H1 (cell line): ENCODE data around the gene C1orf115. TPM values are rescaled to one million over a fixed set of nuclear protein-coding genes. Genes with fewer than 3 reads are reported as not detected.

Experiments used
- POLR2A ChIP-seq, 2 experiments: IDR thresholded peaks; 1 replicate in 1 of 2; 2 replicates in 1 of 2; pipeline ENCODE4 v1.6.1; 2011; ENCODE audit warnings: low read depth in 2 of 2, low read length in 2 of 2, mild to moderate bottlenecking in 2 of 2; ENCODE audit errors: control extremely low read depth in 1 of 2
- RAD21 ChIP-seq, 2 experiments: IDR thresholded peaks in 1 of 2; conservative IDR thresholded peaks in 1 of 2; 2 replicates each; pipeline ENCODE4 v1.6.1; 2011; ENCODE audit warnings: low read depth in 2 of 2, low read length in 2 of 2, improper control_type of control experiment in 1 of 2, inconsistent platforms in 1 of 2, mild to moderate bottlenecking in 1 of 2, moderate library complexity in 1 of 2
- TCF12 ChIP-seq: IDR thresholded peaks from 2 replicates; pipeline ENCODE4 v1.6.1; 2011; ENCODE audit warnings: low read depth, mild to moderate bottlenecking, low read length
- polyA plus RNA-seq, 7 experiments: library from polyadenylated mRNA; depleted of rRNA in 3 of 7; stranded (reverse) in 5 of 7; unstranded in 2 of 7; fragments of >200 nt in 5 of 7; fragments of 200-250 nt in 2 of 7; gene quantifications; 1 replicate in 5 of 7; 2 replicates in 1 of 7; 4 replicates in 1 of 7; pipeline versions ENCODE4 v1.2.1 to v1.2.3, GENCODE V29; 2011 to 2013; ENCODE audit warnings: missing spikeins in 2 of 7, mixed read lengths in 2 of 7
- total RNA-seq: library from RNA; stranded (reverse); fragmentation: NEBNext Ultra II Directional; extraction: Animal tissue kit (Norgen Biotek cat#: 25700); gene quantifications from 2 replicates; pipeline ENCODE4 v1.2.1, GENCODE V29; 2021
- TF ChIP-seq, protein P1 (sequence below): IDR thresholded peaks from 2 replicates; pipeline ENCODE4 v1.6.1; 2011; ENCODE audit warnings: low read depth, mild to moderate bottlenecking, low read length; ENCODE audit not compliant: insufficient read depth

Gene C1orf115
- total and polyA plus RNA-seq, 2 of the 8 experiments (the other 6 are each of a cell fraction or from before 2014, with no cell fraction given), result 3.5 to 5.6 TPM

DNA sequence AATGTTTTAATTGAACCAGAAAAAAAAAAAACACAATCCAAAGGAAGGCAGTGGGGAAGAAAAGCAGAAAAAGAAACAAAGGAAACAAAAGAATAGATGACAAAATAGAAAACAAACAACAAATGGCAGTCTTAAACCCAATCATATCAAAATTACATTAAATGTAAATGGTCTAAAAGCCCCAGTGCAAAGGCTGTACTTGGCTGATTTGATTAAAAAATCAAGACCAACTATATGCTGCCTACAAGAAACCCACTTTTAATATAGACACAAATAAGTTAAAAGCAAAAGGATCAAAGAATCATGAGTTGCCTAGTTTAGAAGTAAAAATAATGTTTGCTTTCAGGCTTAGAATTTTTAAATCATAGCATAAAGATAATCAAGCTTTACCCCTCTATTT lies 19.8 kb upstream of the C1orf115 start (continued):
- TF ChIP-seq, protein P1, sequence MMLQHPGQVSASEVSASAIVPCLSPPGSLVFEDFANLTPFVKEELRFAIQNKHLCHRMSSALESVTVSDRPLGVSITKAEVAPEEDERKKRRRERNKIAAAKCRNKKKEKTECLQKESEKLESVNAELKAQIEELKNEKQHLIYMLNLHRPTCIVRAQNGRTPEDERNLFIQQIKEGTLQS, result no peak
- TF ChIP-seq POLR2A (IDR thresholded peaks at IDR 0.05; ENCODE audit: control extremely low read depth in 1 of 2, low read depth in 2 of 2, low read length in 2 of 2), result no peak
- no peak for TF ChIP-seq TCF12
- no peak for TF ChIP-seq RAD21 (IDR thresholded peaks at IDR 0.05 in 1 of 2, conservative IDR thresholded peaks at IDR 0.05 in 1 of 2; ENCODE audit: low read depth in 2 of 2, low read length in 2 of 2)
